Measurements from ENCODE around the gene RNF19B. TPM values are rescaled to one million over a fixed set of nuclear protein-coding genes. Genes with fewer than 3 reads are reported as not detected.

RNF19B gene
- total and polyA plus RNA-seq, 2 of the 8 experiments (the other 6 are each of a cell fraction or from before 2014, with no cell fraction given), result 9.2 to 11.2 TPM

- WGBS, 2 experiments (ENCODE audit: extremely low coverage in 1 of 2, insufficient coverage in 1 of 2, insufficient read length in 1 of 2, insufficient replicate concordance in 2 of 2, low coverage in 1 of 2, low lambda C conversion rate in 2 of 2, missing lambda C conversion rate in 1 of 2), result 94% methylated on average over 12 of the region's 12 CpGs; no CpG with 5 or more reads in 1 of the 2 experiments
- no peak overlapping the region for H3K56ac ChIP-seq (replicated peaks; ENCODE audit: insufficient read length, low read depth, low read length)
- H4K8ac ChIP-seq (ENCODE audit: extremely low read depth, insufficient read depth, low read length), result no peak overlapping the region
- H3K23me2 ChIP-seq (ENCODE audit: low read depth, low read length), result no peaks in the 10 kb centered on the region
- H3K4me1 ChIP-seq (replicated peaks in 1 of 4; ENCODE audit: control insufficient read depth in 3 of 4, insufficient read depth in 4 of 4, low read length in 3 of 4), result no peaks in the 10 kb centered on the region
- no peak overlapping the region for H2BK15ac ChIP-seq (ENCODE audit: low read length)
- H3K79me2 ChIP-seq (ENCODE audit: control insufficient read depth in 1 of 2, insufficient read depth in 2 of 2, low read length in 2 of 2), result no peaks in the 10 kb centered on the region
- H4K91ac ChIP-seq (replicated peaks; ENCODE audit: insufficient read length, low read length), result no peak overlapping the region
- H3K4me3 ChIP-seq (ENCODE audit: extremely low read depth in 1 of 4, insufficient read depth in 2 of 4, low read depth in 3 of 4, low read length in 4 of 4), result no peak overlapping the region
- TF ChIP-seq CTCF (IDR thresholded peaks at IDR 0.05; ENCODE audit: control extremely low read depth in 1 of 3, insufficient read depth in 1 of 3, low read depth in 1 of 3, low read length in 3 of 3) (no peak), POLR2AphosphoS5 (IDR thresholded peaks at IDR 0.05; ENCODE audit: low read depth, low read length) (no peak), SP2 (IDR thresholded peaks at IDR 0.05; ENCODE audit: low read length) (no peak), SIN3A (conservative IDR thresholded peaks at IDR 0.05 in 1 of 2, IDR thresholded peaks at IDR 0.05 in 1 of 2; ENCODE audit: low read depth in 1 of 2, low read length in 2 of 2) (no peak)
- no peak overlapping the region for H3K23ac ChIP-seq (ENCODE audit: insufficient read length)
- H3K79me1 ChIP-seq (ENCODE audit: low read depth, low read length), result no peaks in the 10 kb centered on the region
- no peak overlapping the region for H2BK5ac ChIP-seq (ENCODE audit: low read depth, low read length)
- no peak overlapping the region for H2BK12ac ChIP-seq (ENCODE audit: low read depth, low read length)
- no peak overlapping the region for H3K27ac ChIP-seq (ENCODE audit: low read depth, low read length)
- ChIA-PET CTCF (ENCODE audit: partially characterized antibody) (interaction anchor here (1.0 to 1.8 kb wide), 5 partner anchors 10 to 91 kb away, joined by 3 to 5 read pairs (median 4); no protein-coding TSS in a partner anchor), POLR2A (ENCODE audit: partially characterized antibody) (interaction anchor here (1.0 kb wide), 1 partner anchor 18 kb away, joined by 3 read pairs; no protein-coding TSS in a partner anchor)
- H2BK120ac ChIP-seq (replicated peaks; ENCODE audit: low read depth, low read length), result no peak overlapping the region
- FAIRE-seq (no peak), DNase-seq (ENCODE audit: low read depth in 1 of 2, low spot score in 2 of 2) (no peak)
- H3K36me3 ChIP-seq (ENCODE audit: control insufficient read depth in 2 of 4, insufficient read depth in 4 of 4, low read length in 3 of 4), result no peaks in the 10 kb centered on the region
- H3K27me3 ChIP-seq (replicated peaks in 1 of 4; ENCODE audit: control insufficient read depth in 3 of 4, extremely low read depth in 1 of 4, insufficient read depth in 3 of 4, low read length in 3 of 4), result peaks cover 0 to 2% (median 0%) of the 10 kb centered on the region in 4 experiments; a peak in 1 of 7 replicates
- H2BK20ac ChIP-seq (ENCODE audit: low read length), result no peak overlapping the region
- no peaks in the 10 kb centered on the region for H3K9me3 ChIP-seq (ENCODE audit: insufficient read depth in 2 of 2, low read depth in 1 of 2, low read length in 1 of 2)
- no peak overlapping the region for H4K5ac ChIP-seq (ENCODE audit: insufficient read length, low read depth, low read length)
- no peak overlapping the region for H3K14ac ChIP-seq (ENCODE audit: insufficient read length)
- no peak overlapping the region for H3K4ac ChIP-seq (replicated peaks; ENCODE audit: insufficient read length, low read depth, low read length)
- H4K20me1 ChIP-seq (replicated peaks in 1 of 2; ENCODE audit: control insufficient read depth in 1 of 2, insufficient read depth in 2 of 2, low read length in 2 of 2), result no peaks in the 10 kb centered on the region
- H2AK5ac ChIP-seq (ENCODE audit: low read depth, low read length), result no peak overlapping the region
- 0 out of 2 replicates have a peak overlapping the region, but pooled peaks have one; percentile 21 for H2AFZ ChIP-seq (ENCODE audit: low read length)
- H3K4me2 ChIP-seq (ENCODE audit: insufficient read depth in 1 of 2, low read depth in 2 of 2, low read length in 2 of 2), result no peak overlapping the region
- H3K18ac ChIP-seq (ENCODE audit: extremely low read depth, low read length), result no peak overlapping the region
- no peak overlapping the region for H3K9ac ChIP-seq (replicated peaks in 1 of 4; ENCODE audit: extremely low read depth in 1 of 4, low read depth in 3 of 4, low read length in 3 of 4)
Observed at GRCh38 chr1:32915766-32916706, 48.6 kb downstream of the RNF19B start.
